ENCODE data around the gene FBXO38. TPM values are rescaled to one million over a fixed set of nuclear protein-coding genes. Genes with fewer than 3 reads are reported as not detected.

FBXO38 gene
- total RNA-seq, 2 donors from 2014 or later, result 38.2 to 45.1 TPM

DNA sequence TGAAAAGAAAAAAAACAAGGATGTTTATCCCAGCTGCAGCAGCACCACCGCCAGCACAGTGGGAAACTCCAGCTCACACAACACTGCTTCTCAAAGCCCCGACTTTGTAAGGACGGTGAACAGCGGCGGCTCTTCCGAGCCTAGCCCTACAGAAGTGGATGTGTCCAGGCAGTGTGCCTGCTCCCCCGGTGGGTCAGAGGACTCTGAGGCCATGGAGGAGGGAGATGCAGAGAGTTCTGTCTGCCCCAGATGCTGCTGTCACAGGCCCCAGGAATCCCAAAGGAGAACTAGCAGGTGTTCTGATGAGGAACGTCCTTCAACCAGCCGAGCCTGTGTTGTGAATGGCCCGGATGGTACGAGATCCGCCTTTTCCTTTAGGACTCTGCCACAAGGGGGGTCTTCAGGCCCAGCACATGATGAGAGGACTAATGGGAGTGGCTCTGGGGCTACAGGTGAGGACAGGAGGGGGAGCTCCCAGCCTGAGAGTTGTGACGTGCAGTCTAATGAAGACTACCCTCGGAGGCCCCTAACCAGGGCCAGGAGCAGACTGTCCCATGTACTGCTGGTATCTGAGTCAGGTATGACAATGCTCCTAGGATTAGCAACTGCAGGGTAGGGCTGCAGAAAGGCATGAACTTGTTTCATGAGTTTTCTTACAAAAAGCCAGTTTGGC is 43.7 kb downstream of the FBXO38 start:
- H3K27me3 ChIP-seq, result no peaks in the 10 kb centered on the region
- TF ChIP-seq, protein P1, sequence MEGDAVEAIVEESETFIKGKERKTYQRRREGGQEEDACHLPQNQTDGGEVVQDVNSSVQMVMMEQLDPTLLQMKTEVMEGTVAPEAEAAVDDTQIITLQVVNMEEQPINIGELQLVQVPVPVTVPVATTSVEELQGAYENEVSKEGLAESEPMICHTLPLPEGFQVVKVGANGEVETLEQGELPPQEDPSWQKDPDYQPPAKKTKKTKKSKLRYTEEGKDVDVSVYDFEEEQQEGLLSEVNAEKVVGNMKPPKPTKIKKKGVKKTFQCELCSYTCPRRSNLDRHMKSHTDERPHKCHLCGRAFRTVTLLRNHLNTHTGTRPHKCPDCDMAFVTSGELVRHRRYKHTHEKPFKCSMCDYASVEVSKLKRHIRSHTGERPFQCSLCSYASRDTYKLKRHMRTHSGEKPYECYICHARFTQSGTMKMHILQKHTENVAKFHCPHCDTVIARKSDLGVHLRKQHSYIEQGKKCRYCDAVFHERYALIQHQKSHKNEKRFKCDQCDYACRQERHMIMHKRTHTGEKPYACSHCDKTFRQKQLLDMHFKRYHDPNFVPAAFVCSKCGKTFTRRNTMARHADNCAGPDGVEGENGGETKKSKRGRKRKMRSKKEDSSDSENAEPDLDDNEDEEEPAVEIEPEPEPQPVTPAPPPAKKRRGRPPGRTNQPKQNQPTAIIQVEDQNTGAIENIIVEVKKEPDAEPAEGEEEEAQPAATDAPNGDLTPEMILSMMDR (IDR thresholded peaks at IDR 0.05), result no peak
- intact Hi-C loops (cut with DNase I), result no loop called here
- H3K36me3 ChIP-seq, result peaks cover 4% of the 10 kb centered on the region
- DNase-seq, result no peak
- H3K9me3 ChIP-seq, result no peaks in the 10 kb centered on the region
- no peak overlapping the region for H3K4me3 ChIP-seq
- no peak overlapping the region for H3K9ac ChIP-seq (ENCODE audit: low read depth in 2 of 2, low read length in 2 of 2)
- no peak overlapping the region for H3K27ac ChIP-seq
- no peaks in the 10 kb centered on the region for H3K4me1 ChIP-seq

DNA sequence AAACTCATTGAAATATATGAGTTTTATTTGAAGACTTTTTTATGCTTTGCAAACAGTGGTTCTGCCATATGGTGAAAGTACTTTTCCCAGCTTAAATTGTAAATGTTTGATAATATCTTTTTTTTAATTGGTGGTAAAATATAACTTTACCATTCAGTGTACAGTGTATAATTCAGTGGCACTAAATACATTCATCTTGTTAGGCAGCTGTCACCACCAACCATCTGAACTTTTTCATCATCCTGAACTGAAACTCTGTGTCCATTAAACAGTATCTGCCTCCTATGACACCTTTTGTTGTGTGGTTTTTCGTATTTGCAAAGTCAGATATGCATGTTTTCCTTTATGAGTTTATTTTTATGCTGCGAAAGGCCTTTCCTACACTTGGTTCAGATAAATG is 45.1 kb downstream of the FBXO38 start:
- Histone ChIP-seq H3K27me3 (no peaks in the 10 kb centered on the region), H3K27ac (no peak overlapping the region), H3K9me3 (no peaks in the 10 kb centered on the region), H3K9ac (ENCODE audit: low read depth in 2 of 2, low read length in 2 of 2) (no peak overlapping the region), H3K4me3 (no peak overlapping the region), H3K36me3 (peaks cover 4% of the 10 kb centered on the region), H3K4me1 (no peaks in the 10 kb centered on the region)
- no peak for DNase-seq
- TF ChIP-seq, protein P1 (IDR thresholded peaks at IDR 0.05), result no peak
- intact Hi-C loops (cut with DNase I), result no loop called here

DNA sequence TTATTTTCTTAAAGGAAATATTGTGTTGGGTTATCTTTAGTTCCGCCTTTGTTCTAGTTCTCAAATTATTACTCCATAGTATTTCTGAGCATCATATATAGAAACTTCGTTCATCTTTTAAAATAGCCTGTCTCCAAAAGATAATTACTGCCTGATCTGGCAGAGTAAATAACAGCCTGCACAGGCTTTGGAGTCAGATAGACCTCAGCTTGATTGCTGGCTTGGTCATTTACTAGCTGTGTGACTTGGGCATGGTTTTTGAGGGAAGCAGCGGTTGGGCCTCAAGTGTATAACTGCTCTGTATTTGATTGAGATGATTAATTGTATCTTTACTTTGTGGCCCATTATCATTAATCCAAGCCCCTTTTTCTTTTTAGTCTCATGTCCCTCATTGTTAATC is 50.1 kb downstream of the FBXO38 start:
- Histone ChIP-seq H3K9me3 (no peaks in the 10 kb centered on the region), H3K27ac (no peak overlapping the region), H3K4me1 (no peaks in the 10 kb centered on the region), H3K36me3 (peaks cover 4% of the 10 kb centered on the region), H3K27me3 (no peaks in the 10 kb centered on the region), H3K9ac (ENCODE audit: low read depth in 2 of 2, low read length in 2 of 2) (no peak overlapping the region), H3K4me3 (no peak overlapping the region)
- no peak for DNase-seq
- TF ChIP-seq, protein P1 (IDR thresholded peaks at IDR 0.05), result no peak
- intact Hi-C loops (cut with DNase I), result no loop called here

DNA sequence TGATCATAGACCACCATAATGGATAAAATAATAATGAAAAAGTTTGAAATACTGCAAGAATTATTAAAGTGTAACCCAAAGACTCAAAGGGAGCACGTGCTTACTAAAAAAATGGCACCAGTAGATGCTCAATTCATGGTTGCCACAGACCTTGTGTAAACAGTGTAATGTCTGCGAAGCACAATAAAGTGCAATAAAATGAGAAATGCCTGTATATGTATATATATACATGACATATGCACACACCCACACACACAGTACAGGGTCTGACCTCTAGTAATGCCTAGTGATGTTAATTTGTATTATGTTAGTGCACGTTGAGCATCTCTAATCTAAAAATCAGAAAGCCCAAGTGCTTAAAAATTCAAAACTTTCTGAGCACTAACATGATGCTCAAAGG is 52.3 kb downstream of the FBXO38 start:
- Histone ChIP-seq H3K9ac (ENCODE audit: low read depth in 2 of 2, low read length in 2 of 2) (no peak overlapping the region), H3K27ac (no peak overlapping the region), H3K9me3 (no peaks in the 10 kb centered on the region), H3K4me1 (no peaks in the 10 kb centered on the region), H3K27me3 (no peaks in the 10 kb centered on the region), H3K36me3 (peaks cover 4% of the 10 kb centered on the region), H3K4me3 (no peak overlapping the region)
- intact Hi-C loops (cut with DNase I), result no loop called here
- TF ChIP-seq, protein P1 (IDR thresholded peaks at IDR 0.05), result no peak
- no peak for DNase-seq

DNA sequence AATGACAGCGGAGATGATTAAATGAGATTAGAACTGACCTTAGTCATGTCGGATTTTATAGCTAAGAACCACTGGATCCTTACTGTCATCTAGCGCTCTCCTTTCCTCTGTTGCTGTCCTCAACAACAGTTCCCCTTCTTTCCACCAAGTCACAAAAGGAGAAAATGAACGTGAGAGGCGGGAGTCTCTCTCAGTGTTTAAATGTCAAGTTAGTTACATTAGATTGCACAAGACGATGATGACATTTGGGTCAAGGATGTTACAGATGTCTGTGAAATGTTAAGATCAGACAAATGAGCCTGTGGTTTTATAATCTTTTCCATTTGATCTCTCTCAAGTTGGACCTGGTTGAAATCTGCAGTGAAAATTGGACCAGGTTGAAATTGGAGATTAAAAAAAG is 53.5 kb downstream of the FBXO38 start:
- peaks cover 4% of the 10 kb centered on the region for H3K36me3 ChIP-seq
- intact Hi-C loops (cut with DNase I), result no loop called here
- H3K4me1 ChIP-seq, result no peaks in the 10 kb centered on the region
- no peak overlapping the region for H3K9ac ChIP-seq (ENCODE audit: low read depth in 2 of 2, low read length in 2 of 2)
- no peaks in the 10 kb centered on the region for H3K9me3 ChIP-seq
- no peak for DNase-seq
- H3K27me3 ChIP-seq, result no peaks in the 10 kb centered on the region
- H3K27ac ChIP-seq, result no peak overlapping the region
- TF ChIP-seq, protein P1 (IDR thresholded peaks at IDR 0.05), result no peak
- H3K4me3 ChIP-seq, result no peak overlapping the region

Measured in colonic mucosa (tissue), 4 donors.